ENCODE results near the gene MACO1.

DNA sequence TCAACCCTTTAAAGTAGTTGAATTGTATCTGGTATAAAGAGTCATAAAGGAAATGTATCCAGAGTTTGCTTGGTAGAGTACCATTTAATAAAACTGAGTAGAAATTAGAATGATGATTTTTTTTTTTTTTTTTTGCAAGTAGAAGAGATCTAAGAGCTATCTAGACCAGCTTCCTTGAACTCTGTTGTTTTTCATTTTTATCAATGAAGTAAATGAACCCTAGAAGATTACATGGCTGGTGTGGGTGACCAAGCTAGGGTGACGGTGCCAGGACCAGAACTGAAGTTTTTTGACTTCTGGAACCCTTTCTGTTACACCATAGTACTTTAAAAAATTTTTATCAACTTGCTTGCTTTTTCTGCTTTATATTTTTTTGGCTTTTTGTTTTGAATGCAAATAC, 36.9 kb downstream of the MACO1 start:
- TF ChIP-seq EZH2 (IDR thresholded peaks at IDR 0.05; ENCODE audit: low read depth): no peak
- TF ChIP-seq, protein P1, sequence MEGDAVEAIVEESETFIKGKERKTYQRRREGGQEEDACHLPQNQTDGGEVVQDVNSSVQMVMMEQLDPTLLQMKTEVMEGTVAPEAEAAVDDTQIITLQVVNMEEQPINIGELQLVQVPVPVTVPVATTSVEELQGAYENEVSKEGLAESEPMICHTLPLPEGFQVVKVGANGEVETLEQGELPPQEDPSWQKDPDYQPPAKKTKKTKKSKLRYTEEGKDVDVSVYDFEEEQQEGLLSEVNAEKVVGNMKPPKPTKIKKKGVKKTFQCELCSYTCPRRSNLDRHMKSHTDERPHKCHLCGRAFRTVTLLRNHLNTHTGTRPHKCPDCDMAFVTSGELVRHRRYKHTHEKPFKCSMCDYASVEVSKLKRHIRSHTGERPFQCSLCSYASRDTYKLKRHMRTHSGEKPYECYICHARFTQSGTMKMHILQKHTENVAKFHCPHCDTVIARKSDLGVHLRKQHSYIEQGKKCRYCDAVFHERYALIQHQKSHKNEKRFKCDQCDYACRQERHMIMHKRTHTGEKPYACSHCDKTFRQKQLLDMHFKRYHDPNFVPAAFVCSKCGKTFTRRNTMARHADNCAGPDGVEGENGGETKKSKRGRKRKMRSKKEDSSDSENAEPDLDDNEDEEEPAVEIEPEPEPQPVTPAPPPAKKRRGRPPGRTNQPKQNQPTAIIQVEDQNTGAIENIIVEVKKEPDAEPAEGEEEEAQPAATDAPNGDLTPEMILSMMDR (conservative IDR thresholded peaks at IDR 0.05): no peak

Data from PC-9 (cell line).